Activated T-cell treated with anti-CD3 and anti-CD28 coated beads for 4 hours (primary cell): Measurements from ENCODE around the gene RPL18.

Source experiments
- DNase-seq: peaks from one replicate; pipeline ENCODE4 v3.0.0-alpha.2; 2020

Gene RPL18

DNA sequence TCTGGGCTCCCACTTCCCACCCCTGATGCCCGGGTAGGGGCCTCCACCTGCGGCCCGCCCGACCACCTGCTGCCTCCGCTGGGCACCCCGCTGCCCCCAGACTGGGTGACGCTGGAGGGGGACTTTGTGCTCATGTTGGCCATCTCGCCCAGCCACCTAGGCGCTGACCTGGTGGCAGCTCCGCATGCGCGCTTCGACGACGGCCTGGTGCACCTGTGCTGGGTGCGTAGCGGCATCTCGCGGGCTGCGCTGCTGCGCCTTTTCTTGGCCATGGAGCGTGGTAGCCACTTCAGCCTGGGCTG lies 10.3 kb upstream of the RPL18 start:
- DNase-seq = no peak

DNA sequence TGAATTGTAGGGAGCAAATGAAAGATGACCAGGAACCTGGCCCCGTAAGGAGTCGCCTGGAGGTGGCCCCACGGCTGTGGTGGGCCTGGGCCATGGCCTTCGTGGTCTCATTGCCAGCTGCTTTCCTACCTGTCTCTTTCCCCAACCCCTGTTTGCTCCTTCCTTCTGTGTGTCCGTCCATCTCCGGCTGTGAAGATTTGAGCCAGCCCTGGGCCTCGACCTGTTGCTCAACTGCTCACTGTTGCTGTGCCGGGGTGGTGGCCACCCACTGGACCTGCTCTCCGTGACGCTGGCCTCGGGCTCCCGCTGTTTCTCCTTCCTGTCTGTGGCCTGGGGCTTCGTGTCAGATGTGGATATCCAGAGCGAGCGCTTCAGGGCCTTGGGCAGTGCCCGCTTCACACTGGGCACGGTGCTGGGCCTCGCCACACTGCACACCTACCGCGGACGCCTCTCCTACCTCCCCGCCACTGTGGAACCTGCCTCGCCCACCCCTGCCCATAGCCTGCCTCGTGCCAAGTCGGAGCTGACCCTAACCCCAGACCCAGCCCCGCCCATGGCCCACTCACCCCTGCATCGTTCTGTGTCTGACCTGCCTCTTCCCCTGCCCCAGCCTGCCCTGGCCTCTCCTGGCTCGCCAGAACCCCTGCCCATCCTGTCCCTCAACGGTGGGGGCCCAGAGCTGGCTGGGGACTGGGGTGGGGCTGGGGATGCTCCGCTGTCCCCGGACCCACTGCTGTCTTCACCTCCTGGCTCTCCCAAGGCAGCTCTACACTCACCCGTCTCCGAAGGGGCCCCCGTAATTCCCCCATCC lies 9.7 kb upstream of the RPL18 start:
- DNase-seq = no peak

DNA sequence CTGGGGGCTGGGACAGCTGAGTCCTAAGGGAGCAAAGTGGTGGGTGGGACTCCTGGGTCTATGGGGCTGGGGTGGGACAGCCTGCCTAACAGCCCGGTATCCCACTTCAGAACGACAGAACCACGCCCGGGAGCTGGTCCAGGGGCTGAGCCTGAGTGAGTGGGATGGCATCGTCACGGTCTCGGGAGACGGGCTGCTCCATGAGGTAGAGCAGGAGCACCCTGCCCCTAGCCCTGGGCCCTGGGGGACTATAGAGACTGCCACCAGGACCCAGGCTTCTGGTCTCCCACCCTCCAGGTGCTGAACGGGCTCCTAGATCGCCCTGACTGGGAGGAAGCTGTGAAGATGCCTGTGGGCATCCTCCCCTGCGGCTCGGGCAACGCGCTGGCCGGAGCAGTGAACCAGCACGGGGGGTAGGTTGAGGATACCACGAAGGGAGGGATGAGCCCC lies 8.9 kb upstream of the RPL18 start:
- no peak for DNase-seq

DNA sequence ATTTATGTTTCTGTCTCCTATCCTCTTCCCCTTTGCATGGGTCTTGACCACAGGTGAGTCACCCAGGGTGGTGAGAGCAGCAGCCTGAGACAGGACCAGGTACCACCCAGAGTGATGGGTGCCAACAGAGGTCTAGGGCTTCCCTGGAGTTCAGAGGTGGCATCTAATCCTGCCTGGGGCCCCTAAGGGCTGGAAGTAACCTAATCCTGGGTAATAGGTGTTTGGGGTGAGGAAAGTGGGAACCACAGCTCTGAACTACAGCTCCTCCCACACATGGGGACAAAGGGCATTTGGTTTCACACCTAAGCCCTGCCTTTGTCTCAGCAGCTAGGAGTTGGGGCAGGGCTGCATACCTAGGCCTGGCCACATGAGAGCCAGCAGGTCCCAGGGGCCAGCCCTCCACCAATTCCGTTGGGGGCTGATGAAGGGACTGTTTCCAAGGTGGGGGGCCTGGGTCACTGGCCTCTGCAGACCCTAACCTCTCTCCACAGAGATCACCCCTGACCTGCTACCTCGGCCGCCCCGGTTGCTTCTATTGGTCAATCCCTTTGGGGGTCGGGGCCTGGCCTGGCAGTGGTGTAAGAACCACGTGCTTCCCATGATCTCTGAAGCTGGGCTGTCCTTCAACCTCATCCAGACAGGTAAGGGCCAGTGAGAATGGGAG lies 8.4 kb upstream of the RPL18 start:
- no peak for DNase-seq

DNA sequence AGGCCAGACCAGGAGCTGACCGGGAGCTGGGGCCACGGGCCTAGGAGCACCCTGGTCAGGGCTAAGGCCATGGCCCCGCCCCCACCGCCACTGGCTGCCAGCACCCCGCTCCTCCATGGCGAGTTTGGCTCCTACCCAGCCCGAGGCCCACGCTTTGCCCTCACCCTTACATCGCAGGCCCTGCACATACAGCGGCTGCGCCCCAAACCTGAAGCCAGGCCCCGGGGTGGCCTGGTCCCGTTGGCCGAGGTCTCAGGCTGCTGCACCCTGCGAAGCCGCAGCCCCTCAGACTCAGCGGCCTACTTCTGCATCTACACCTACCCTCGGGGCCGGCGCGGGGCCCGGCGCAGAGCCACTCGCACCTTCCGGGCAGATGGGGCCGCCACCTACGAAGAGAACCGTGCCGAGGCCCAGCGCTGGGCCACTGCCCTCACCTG lies 6.9 kb upstream of the RPL18 start:
- DNase-seq = no peak

DNA sequence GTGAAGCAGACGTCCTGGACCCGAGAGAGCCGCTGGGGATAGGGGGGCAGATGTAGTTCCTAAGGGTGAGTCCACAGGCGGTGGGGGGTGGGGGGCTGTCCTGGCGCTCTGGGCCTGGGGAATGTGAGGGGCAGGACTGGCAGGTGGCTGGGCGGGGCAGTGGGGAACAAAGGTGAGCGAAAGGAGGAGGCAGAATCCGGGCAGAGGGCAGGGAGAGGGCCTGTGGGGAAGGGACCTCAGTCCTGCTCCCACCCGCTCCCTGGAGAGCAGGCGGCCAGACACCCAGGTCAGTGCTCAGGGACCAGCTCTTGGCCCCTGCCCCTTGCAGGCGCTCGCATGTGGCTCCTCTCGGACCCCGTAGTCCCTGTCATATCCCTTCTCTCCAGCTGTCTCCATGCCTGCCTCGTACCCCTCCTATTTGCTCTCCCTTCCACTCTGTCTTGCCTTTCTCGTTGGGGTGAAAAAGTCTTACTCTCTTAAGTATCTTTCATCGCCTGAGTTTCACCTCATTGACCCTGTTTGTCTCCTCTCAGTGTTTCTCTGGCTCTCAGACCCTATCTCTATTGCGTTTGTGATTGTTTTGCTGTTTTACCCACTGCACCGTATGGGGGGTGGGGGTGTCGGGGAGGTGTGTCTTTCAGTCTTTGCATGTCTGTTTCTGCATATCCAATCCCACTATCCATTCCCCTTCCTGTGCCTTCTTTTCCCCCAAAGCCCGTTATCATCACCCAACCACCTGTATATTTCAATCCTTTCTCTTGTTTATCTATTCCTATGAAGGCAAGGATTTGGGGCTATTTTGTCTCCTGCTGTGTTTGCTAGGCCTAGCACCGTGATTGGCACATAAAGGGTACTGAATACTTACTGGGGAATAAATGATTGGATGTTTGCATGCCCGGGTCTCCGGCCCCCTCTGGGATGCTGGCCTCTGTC lies 6.1 kb upstream of the RPL18 start:
- no peak for DNase-seq

DNA sequence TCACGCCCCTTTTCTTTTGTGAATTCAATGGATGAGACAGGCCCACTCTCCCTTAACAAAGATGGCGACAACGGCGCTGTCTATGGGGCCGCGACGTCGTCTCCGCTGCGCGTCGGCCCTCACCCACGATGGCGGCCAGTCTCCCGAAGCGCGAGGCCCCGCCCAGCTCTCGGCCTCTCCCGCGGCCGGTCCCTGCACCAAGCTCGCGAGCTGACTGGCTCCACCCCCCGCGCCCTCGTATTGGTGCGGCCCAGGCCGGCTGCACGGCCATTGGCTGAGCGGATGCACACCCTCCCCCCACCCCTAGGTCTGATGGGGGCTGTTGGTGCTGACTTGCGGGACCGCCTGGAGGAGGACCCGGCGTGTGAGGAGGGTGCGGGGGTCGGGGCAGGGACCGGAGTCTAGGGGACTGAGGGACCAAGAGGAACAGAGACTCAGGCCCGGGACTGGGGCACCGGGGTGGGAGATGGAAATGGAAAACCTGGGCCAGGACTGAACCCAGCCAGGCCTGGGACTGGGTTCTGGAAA lies 5.2 kb upstream of the RPL18 start:
- peak; percentile 92 for DNase-seq

DNA sequence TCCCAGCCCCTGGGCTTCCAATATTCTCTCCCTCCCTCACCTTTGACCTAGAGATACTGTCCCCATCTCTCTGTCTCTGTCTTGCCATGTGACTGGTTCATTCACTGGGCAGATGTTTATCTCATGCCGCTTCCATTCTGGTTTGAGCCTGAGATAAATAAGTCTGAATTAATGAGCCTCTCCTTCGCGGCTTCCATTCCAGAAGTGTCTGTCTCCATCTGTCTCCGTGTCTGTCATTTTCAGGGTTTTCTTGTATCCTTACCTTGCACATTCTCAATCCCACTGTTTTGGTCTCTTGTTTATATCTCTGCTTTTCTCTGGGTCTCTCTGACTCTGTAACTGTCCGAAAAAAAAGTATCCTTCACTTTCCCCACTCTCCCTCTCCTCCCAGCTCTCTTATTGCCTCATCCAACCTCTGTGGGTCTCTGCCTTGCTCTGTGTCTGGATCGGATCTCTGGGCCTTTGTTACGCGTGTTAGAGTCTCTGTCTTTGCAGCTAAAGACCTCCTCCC lies 4.6 kb upstream of the RPL18 start:
- DNase-seq = no peak

DNA sequence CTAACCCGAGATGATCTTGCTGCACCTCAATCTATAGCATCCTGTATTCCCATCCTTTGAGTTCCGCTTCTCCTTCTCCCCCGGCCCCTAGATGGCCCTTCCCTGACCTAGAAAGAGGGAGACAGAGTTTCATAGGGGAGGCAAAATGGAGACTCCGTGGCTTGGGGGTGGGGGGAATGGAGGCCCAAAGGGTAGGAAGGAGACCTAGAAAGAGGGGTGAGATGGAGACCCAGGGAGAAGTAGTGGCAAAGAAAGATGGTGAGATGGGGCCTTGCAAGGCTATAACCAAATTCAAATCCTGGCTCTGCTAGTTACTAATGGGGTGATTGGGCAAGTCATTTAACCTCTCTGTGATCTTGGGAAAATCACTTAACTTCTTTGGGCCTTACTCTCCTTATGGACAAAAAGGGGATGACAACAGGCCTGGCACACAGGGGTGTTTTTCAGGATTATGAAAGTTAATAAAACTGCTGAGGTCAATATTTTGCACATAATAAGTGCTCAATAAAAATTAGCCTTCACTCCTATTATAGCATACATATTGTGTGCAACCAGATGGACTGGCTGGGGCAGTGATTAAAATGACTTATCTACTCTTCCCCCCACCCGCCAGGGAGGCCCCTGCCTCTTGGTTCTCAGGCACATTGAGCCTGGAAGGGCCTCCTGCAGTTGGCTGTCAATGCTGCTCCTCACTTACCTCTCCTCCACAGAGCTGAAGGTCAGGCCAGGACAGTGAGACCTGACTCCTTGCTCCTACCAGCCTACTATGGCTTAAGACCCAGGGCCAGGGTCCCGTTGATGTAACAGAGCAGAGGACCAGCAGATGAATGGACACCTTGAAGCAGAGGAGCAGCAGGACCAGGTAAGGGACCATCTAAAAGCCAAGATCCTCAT lies 961 bp upstream of the RPL18 start:
- DNase-seq = no peak

DNA sequence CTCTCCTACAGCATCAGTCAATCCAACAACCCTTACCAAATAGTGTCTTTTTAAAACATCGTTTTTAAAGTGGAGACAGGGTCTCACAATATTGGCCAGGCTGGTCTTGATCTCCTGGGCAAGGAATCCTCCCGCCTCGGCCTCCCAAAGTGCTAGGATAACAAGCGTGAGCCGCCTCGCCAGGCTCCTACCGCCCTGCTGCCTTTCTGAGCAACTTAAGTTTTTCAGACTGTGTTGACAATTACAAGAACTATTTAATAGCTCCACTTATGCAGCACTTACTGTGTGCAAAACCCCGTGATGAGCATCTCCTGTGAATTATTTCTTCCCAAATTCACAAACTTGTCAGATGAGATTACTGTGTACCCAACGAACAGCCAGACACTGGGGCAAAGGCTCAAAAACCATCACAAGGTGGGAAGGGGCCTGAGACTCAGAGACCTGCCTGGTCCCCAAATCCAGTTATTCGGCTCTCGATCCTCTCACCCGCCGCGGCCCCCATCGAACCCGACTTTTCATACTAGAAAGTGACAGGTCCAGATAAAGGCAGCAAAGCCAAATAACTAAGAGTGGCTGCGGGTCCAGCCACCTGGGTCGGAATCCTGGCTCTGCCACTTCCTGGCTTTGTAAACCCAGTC lies 581 bp downstream of the RPL18 start:
- no peak for DNase-seq

DNA sequence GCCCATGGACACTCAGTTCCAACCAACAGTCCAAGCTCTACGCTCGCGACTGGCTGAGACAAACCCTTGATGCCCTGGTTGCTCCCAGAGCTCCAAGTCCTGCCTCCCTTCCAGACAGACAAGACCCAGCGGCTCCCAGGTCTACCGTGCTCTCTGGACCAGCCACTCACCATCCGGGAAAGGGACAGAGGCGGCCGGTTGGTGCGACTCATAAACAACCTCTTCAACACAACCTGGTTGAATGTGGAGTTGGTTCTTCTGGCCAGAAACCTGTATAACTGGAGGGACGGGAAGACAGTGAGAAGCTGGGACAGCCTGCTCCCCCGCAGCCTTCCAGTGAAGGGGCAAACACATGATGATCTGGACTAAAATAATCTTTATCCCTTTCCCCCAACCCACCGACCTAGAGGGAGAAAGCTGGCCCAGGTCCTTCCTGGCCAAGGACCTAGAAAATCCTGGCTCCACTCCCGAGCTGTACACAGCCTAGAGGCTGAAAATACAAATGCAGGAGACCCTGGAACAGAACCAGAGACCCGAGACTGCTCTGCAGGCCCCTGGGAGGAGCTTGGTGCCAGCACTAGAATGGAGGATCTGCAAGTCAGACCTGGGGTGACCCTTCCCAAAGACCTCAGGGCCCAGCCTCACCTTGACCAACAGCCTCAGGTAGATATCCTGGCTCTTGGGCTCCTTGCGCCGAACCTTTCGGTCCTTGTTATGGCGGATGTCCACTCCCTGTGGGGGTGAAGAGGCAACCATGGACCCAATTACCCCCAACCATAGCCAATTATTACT lies 1.6 kb downstream of the RPL18 start:
- DNase-seq = no peak

DNA sequence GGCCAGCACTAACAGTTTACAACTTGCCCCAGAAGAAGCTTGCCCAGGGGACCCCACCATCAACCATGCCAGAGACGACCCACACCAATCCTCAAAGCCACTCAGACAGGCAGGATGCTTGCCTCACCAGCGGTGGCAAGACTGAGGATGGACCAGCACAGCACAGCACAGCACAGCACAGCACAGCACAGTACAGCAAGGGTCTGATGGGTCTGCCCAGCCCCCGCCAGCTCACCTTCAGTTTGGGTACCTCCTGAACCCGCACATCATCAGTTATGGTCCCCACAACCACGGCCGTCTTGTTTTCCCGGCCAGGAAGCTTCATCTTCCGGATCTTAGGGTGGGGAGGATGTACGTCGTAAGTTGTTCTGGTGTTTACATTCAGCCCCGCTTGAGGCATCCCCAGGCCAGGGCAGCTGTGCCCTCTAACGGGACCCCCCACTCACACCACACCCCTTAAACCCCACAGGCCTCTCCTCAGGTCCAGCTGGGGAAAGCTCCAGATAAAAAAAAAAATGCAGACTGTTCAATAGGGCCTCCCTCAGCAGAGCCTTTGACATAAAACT lies 2.4 kb downstream of the RPL18 start:
- no peak for DNase-seq

DNA sequence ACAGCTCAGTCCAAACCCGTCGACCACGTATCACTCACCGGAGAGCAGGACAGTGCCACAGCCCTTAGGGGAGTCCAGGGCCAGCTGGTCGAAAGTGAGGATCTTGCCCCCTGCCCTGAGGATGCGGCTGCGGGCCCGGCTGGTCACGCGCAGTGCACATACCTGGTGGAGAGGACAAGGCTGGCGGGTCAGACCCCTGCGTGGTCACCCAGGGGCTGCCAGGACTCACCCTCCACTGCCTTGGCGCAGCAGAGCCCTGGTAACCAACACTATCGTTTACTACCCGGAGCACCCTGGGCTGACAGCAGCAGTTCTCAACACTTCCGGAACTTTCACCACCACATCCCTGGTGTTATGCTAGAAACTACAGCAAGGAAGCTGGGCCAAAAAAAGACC lies 2.9 kb downstream of the RPL18 start:
- DNase-seq = no peak

DNA sequence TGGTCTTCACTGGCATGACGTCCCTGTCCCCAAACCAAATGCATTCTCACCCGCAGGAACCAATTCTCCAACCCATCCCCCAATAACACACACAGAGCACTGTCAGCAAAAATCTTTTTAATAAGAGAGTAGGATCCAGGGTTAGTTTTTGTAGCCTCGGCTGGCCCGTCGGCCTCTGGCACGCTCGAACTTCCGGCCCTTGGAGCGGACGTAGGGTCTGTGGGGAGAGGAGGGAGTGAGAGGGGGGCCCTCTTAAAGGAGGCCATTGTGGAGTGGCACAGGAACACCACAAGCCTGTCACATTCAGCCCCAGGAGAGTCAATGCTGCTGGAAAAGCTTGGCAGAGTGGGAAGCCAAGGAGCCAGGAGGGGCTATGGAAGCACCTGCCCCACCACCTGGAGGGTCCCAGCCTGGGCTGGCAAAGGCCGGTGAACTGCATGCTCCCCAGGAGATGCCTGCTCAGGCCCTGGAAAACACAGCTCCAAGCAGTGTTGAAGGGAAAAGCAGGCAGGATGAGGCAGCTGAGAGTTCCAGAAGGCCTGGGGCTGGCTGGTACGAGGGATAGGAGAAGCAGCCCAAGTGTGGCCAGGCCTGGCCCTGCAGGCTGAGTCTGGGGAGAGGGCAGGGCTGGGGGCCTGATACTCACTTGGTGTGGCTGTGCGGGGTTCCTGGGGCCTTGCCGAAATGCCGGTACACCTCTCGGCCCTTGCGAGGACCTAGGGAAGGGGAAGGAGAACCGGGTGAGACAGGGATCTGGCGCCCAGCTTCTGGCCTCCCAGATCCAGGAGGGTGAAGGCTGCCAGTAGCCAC lies 3.5 kb downstream of the RPL18 start:
- no peak for DNase-seq

DNA sequence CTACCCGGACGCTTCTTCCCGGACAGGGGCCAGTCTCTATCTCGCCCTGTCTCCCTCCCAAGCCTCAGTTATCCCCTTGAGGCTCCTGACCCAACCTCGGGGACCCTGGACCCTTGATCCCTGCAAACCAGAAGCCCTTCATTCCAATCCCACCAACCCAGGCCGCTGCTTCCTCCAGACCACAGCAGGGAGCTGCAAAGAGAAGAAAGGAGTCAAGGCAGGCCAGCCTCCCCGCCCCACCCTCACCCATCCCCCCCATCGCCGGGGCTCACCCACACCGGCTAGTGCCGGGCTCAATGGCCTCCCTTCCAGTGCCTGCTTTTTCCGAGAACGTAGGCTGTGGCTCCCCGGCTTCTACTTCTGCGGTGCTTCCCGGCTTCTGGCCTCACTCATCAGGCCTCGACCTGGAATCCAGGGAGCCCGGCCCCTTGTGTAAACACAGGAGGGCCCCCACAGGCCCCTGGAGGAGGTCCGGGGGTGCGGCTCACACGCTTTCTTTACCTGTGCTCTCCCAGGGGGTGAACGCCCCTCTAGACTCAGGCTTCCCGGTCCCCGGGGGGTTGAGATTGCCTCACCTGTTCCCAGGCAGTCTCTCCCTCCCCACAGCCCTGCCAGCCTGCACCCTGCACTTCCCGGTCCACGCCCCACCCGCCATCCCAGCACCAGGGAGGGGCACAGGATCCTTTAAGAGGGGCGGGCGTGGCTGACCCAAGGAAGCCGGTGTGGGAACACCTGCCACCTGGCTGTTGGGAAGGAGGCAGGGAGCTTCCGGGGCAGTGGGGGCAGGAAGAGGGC lies 4.3 kb downstream of the RPL18 start, which contains the start of gene FAM83E:
TSS of gene FAM83E (minus strand) at position 641 of the 795 bp plus-strand sequence. CDS start 1,704 bp downstream, outside the sequence.
- no peak for DNase-seq

DNA sequence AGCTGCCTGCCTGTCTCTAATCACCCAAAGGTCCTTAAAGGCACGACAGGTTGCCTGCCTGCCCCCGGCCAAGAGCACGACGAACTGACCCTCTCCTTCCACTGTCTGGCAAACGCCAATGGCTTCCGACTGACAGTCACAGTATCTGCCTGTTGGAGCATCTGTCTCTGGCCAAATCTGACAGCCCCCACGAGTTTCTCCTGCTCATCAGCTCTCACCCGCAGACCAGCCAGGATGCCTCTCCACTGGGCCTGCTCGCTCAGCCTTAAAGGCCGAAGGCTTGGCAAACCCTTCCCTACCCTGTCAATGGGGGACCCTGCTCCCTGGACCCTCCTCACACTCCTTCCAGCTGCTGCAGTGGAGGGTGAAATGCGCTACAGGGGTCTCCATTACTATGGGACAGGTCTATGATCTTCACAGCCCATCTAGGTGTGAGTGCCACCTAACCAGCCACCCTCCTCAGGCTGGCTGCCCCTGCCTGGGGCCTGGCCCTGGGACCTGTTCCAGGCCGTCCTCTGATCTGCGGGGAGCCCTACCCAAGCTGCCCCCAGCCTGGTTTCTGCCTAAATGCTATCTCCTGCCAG lies 5.0 kb downstream of the RPL18 start:
- no peak for DNase-seq

DNA sequence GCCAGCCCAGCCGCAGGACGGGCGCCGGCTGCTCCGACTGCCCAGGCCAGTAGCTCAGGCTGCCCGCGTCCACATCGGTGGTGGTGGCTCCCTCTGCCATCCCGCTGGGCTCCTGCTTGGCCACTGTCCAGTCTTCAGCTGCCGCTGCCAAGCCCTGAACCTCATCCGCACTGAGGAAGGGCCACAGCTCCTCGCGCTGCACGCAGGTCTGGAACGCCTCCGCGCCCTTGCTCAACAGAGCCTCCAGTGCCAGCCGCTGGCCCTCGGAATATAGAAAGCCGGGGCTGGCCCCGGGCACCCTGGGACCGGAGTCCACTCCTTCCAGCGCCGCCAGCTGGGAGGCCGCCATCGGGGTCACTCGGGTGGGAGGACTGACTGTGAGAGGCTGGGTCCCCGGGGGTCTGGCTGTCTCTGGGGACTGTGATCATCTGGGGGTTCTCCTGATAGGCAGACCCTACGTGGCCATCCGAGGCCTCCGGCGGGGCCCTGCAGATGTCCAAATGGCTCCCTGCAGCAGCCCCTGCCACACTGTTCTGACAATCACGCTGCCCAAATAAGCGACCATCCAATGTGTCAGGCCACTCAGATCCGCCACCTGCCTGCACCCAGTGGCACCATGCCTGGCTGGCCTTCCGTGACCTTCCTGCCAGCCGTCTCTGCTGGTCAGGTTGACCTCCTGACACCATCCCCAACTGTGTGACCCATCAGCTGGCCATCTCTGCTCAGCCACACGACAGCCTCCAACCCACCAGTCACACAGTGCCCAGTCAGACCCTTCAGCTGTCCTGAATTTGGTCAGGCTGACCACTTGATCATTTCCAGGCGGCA lies 5.7 kb downstream of the RPL18 start:
- DNase-seq = no peak
